Epithelial cell of proximal tubule (primary cell): ENCODE data around the gene SP100. TPM values are rescaled to one million over a fixed set of nuclear protein-coding genes. Genes with fewer than 3 reads are reported as not detected.

Source experiments
- DNase-seq: peaks from one replicate; pipeline ENCODE4 v3.0.0-alpha.2; 2011; ENCODE audit warnings: low read depth
- H3K4me3 ChIP-seq: 2 replicates; pipeline ENCODE4 v1.5.1; 2011; ENCODE audit warnings: low read depth, mild to moderate bottlenecking, low read length
- CTCF ChIP-seq: conservative IDR thresholded peaks from 2 replicates; pipeline ENCODE4 v1.5.1; 2012; ENCODE audit warnings: low read depth, mild to moderate bottlenecking, low read length
- total RNA-seq: library from RNA; depleted of rRNA; stranded (reverse); fragments of >200 nt; gene quantifications from 2 replicates; pipeline ENCODE4 v1.2.3, GENCODE V29; 2015

Gene SP100
- total RNA-seq, 1 donor from 2014 or later, result 30.3 TPM

- no peak for DNase-seq
- TF ChIP-seq CTCF, result no peak
- H3K4me3 ChIP-seq, result peak overlapping the region; percentile 70
These were observed 4.2 kb upstream of the SP100 start for GRCh38 chr2:230411570-230412370.

GRCh38 chr2:230412371-230412711 lies 3.7 kb upstream of the SP100 start:
- no peak for TF ChIP-seq CTCF
- H3K4me3 ChIP-seq, result peak overlapping the region; percentile 70
- DNase-seq, result no peak

- TF ChIP-seq CTCF, result no peak
- no peak for DNase-seq
- H3K4me3 ChIP-seq, result no peak overlapping the region
These were observed 3.2 kb upstream of the SP100 start for GRCh38 chr2:230412846-230413245.

- no peak for TF ChIP-seq CTCF
- DNase-seq, result no peak
These were observed 2.5 kb upstream of the SP100 start for GRCh38 chr2:230413479-230413878.

GRCh38 chr2:230414302-230414701 lies 1.7 kb upstream of the SP100 start:
- no peak for DNase-seq
- H3K4me3 ChIP-seq, result no peak overlapping the region
- no peak for TF ChIP-seq CTCF

More at GRCh38 chr2:230413479-230413878, 2.5 kb upstream of the SP100 start:
- no peak overlapping the region for H3K4me3 ChIP-seq

- DNase-seq, result no peak
- peak overlapping the region; percentile 65 for H3K4me3 ChIP-seq
- TF ChIP-seq CTCF, result no peak
These were observed 1.4 kb downstream of the SP100 start for GRCh38 chr2:230417436-230417835.

GRCh38 chr2:230418341-230419016 lies 2.5 kb downstream of the SP100 start:
- no peak for DNase-seq
- no peak for TF ChIP-seq CTCF
- peak overlapping the region; percentile 4 for H3K4me3 ChIP-seq
